SK-N-SH (cell line): ENCODE results near the gene SLC32A1. TPM values are rescaled to one million over a fixed set of nuclear protein-coding genes. Genes with fewer than 3 reads are reported as not detected.

Experiments
- CTCF ChIA-PET: fragments of 300-600, 350-600 bp; formaldehyde crosslinking; extraction: SDS; loops from one replicate; lab custom pipeline; 2021; lab: Yijun Ruan, JAX
- POLR2A ChIA-PET: fragments of 350-600 bp; sonication (Branson Sonifier 250); formaldehyde crosslinking; extraction: SDS; loops from one replicate; lab custom pipeline; 2020; ENCODE audit warnings: antibody characterized with exemption, inconsistent platforms; lab: Yijun Ruan, JAX
- DNase-seq: peaks from one replicate; pipeline ENCODE4 v3.0.0; 2012
- H2AFZ ChIP-seq: fragments of 200-600 bp; sonication (generic); 2 replicates; pipeline ENCODE4 v1.8.1; 2016; ENCODE audit warnings: antibody characterized with exemption, mild to moderate bottlenecking, low read depth
- H3F3A ChIP-seq: fragments of 200-600 bp; sonication (generic); replicated peaks from 2 replicates; pipeline ENCODE3; 2016; ENCODE audit warnings: antibody characterized with exemption, mild to moderate bottlenecking; ENCODE audit not compliant: insufficient read depth
- H3K27ac ChIP-seq, 2 experiments: fragments of 200-500 bp in 1 of 2; fragments of 200-600 bp in 1 of 2; sonication (Bioruptor generic) in 1 of 2; sonication (generic), shearing (Covaris generic) in 1 of 2; 2 replicates each; pipeline versions ENCODE4 v1.5.1 to v1.6.1; 2014 to 2016; ENCODE audit warnings: low read depth in 2 of 2, inconsistent platforms in 1 of 2, low read length in 1 of 2, mild to moderate bottlenecking in 1 of 2, mixed read lengths in 1 of 2
- H3K27me3 ChIP-seq: fragments of 200-600 bp; sonication (generic), shearing (Covaris generic); 2 replicates; pipeline ENCODE4 v1.6.1; 2016; ENCODE audit warnings: mixed run types; ENCODE audit not compliant: insufficient read depth
- H3K36me3 ChIP-seq, 2 experiments: fragments of 200-500 bp in 1 of 2; fragments of 200-600 bp in 1 of 2; sonication (Bioruptor generic) in 1 of 2; sonication (generic) in 1 of 2; replicated peaks in 1 of 2; 2 replicates each; pipeline versions ENCODE3 to v1.5.1; 2014 to 2016; ENCODE audit warnings: low read length in 1 of 2, mild to moderate bottlenecking in 1 of 2; ENCODE audit not compliant: insufficient read depth in 2 of 2, control insufficient read depth in 1 of 2
- H3K4me1 ChIP-seq, 2 experiments: fragments of 200-500 bp in 1 of 2; fragments of 200-600 bp in 1 of 2; sonication (Bioruptor generic) in 1 of 2; sonication (generic), shearing (Covaris generic) in 1 of 2; 2 replicates each; pipeline versions ENCODE4 v1.5.1 to v1.6.1; 2014 to 2016; ENCODE audit warnings: low read depth in 1 of 2, low read length in 1 of 2, mixed run types in 1 of 2; ENCODE audit not compliant: insufficient read depth in 2 of 2, control insufficient read depth in 1 of 2
- H3K4me2 ChIP-seq: fragments of 200-600 bp; sonication (generic), shearing (Covaris generic); 2 replicates; pipeline ENCODE4 v1.6.1; 2017; ENCODE audit warnings: mixed run types
- H3K4me3 ChIP-seq, 2 experiments: fragments of 200-500 bp in 1 of 2; fragments of 200-600 bp in 1 of 2; sonication (Bioruptor generic) in 1 of 2; sonication (generic), shearing (Covaris generic) in 1 of 2; 2 replicates each; pipeline versions ENCODE4 v1.5.1 to v1.8.1; 2014 to 2016; ENCODE audit warnings: low read depth in 2 of 2, inconsistent platforms in 1 of 2, low read length in 1 of 2, mild to moderate bottlenecking in 1 of 2, mixed read lengths in 1 of 2, moderate library complexity in 1 of 2
- H3K79me2 ChIP-seq: fragments of 200-600 bp; sonication (generic); 2 replicates; pipeline ENCODE4 v1.8.1; 2017; ENCODE audit warnings: mild to moderate bottlenecking; ENCODE audit not compliant: insufficient read depth
- H3K9ac ChIP-seq: fragments of 200-600 bp; sonication (generic); 2 replicates; pipeline ENCODE4 v1.6.1; 2017; ENCODE audit warnings: mixed run types
- H3K9me2 ChIP-seq: fragments of 200-600 bp; sonication (generic); 2 replicates; pipeline ENCODE4 v1.6.1; 2017; ENCODE audit warnings: mixed run types
- H3K9me3 ChIP-seq: fragments of 200-600 bp; sonication (generic); 2 replicates; pipeline ENCODE4 v1.6.1; 2017; ENCODE audit warnings: mixed run types, mild to moderate bottlenecking, moderate library complexity
- H4K20me1 ChIP-seq: fragments of 200-600 bp; sonication (generic); 2 replicates; pipeline ENCODE4 v1.6.1; 2017; ENCODE audit warnings: mild to moderate bottlenecking, mixed run types; ENCODE audit not compliant: insufficient read depth
- CTCF ChIP-seq: fragments of 200-600 bp; sonication (generic); IDR thresholded peaks from 2 replicates; pipeline ENCODE4 v1.6.1; 2017; ENCODE audit warnings: antibody characterized with exemption, mild to moderate bottlenecking, moderate library complexity
- FOSL2 ChIP-seq: IDR thresholded peaks from 2 replicates; pipeline ENCODE4 v1.4.0; 2012; ENCODE audit warnings: low read depth, mild to moderate bottlenecking, moderate library complexity, borderline replicate concordance
- FOXM1 ChIP-seq: IDR thresholded peaks from 2 replicates; pipeline ENCODE4 v1.4.0; 2012; ENCODE audit warnings: low read depth, mild to moderate bottlenecking
- MEF2A ChIP-seq: IDR thresholded peaks from 2 replicates; pipeline ENCODE4 v1.4.0; 2012; ENCODE audit warnings: low read depth, borderline replicate concordance
- RAD21 ChIP-seq: IDR thresholded peaks from 2 replicates; pipeline ENCODE4 v1.6.1; 2012; ENCODE audit warnings: mild to moderate bottlenecking, low read length
- SMC3 ChIP-seq: IDR thresholded peaks from 2 replicates; pipeline ENCODE4 v1.6.1; 2012; ENCODE audit warnings: low read depth, low read length, improper control_type of control experiment
- WGBS: methylation state at CpG from one replicate; pipeline ENCODE4 v1.1.6; 2017; ENCODE audit warnings: low lambda C conversion rate; 5-methylcytosine and 5-hydroxymethylcytosine counted together
- polyA plus RNA-seq, 3 experiments: library from polyadenylated mRNA; depleted of rRNA; stranded (reverse); fragments of >200 nt; gene quantifications; 2 replicates each; pipeline ENCODE4 v1.2.3, GENCODE V29; 2012

SLC32A1 gene
- polyA plus RNA-seq, 1 of the 3 experiments (the other 2 are of a cell fraction), result not detected

DNA sequence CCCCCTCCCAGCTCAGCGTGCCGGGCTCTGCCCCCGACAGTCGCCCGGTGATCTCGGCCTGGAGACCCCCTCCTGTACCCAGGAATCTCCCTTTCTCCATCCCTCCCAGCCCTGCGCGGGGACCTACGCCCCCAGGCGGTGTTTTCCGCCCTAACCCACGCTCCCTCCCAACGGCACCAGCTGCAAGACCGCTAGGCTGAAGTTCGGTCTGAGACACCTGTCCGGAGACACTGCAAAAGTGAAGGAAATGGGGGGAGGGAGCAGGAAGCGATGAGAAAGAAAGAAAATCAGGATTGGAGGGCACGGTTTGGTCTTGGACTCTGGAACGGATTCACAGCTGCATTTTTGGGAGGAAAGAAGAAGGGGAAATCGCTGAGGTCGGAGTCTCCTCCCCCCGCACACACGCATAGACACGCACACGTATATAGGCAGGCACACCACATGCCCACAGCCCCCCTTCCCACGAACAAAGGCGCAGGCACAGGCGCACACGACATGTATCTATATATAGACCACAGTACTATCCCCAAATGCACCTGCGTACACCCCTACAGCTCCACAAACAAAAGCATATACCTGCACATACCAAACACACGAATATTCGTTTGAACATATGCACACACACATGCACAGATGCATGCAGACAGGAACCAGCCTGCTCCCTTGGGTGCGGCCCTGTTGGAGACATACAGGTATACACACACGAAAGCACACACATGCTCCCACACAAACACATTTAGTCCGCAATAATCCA lies 1.0 kb downstream of the SLC32A1 start:
- no peak overlapping the region for H3K4me2 ChIP-seq
- peak; percentile 64 for DNase-seq
- ChIA-PET CTCF (interaction anchor here (0.6 to 14.6 kb wide), 31 partner anchors 10 to 205 kb away, joined by 3 to 510 read pairs (median 6); partner anchors contain the start of genes ACTR5 and PPP1R16B), POLR2A (interaction anchor here (1.2 kb wide), 1 partner anchor 201 kb away, joined by 3 read pairs; the partner anchor contains the start of gene FAM83D)
- H4K20me1 ChIP-seq, result no peaks in the 10 kb centered on the region
- H3K9me2 ChIP-seq, result no peaks in the 10 kb centered on the region
- H3K4me3 ChIP-seq, result no peak overlapping the region
- peaks cover 0 to 17% of the 10 kb centered on the region in 2 experiments; a peak in 1 of 4 replicates for H3K4me1 ChIP-seq
- H3K9ac ChIP-seq, result no peak overlapping the region
- no peaks in the 10 kb centered on the region for H3K9me3 ChIP-seq
- H3F3A ChIP-seq, result no peaks in the 10 kb centered on the region
- H3K79me2 ChIP-seq, result no peaks in the 10 kb centered on the region
- H3K27ac ChIP-seq, result no peak overlapping the region
- H3K36me3 ChIP-seq, result no peaks in the 10 kb centered on the region
- TF ChIP-seq FOSL2, result no peak
- TF ChIP-seq MEF2A, result no peak
- TF ChIP-seq, all 33 proteins: peak for 0
- Histone ChIP-seq H2AFZ (no peak overlapping the region), H3K27me3 (peaks cover 99% of the 10 kb centered on the region)
- 16% methylated on average over 26 of the region's 35 CpGs for WGBS

DNA sequence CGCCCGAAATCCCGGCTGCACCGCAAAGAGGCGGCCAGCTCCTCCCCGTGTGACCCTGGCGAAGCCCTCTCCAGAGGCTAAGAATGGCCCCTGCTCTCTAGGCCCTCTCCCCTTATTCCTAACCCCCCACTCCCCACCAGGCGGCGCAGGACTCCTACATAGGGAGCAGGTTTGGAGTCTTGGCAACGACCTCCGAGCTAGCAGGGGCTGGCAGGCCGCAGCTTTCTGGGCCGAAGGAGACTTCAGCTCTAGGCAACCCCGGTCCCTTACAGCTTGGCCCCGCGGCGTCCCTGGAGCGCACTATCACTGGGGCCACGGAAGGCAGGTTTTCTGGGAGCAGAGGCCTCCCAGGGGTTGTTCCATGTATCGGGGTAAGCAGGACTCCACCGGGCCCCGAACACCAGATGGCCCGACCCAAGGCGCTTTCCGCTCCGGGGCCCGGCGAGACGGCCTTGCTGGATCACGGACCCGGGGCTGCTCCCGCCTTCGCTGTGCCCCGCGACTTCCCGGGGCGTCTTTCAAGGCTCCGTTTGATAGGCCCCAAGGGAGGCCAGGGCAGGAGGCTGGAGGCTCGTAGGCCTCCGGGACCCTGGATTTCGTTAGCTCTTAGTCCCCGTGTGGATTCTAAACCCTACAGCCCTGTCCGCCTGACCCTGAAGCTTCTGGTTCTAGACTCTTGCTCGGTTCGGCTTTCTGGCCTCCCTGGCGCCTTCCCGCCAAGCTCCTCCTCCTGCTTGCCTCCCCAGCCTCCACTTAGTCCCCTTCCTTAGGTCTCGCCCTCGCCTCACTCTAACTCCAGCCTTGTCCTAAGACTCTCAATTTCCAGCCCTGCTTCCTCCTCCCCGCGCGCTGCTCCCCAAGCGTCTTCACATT lies 1.9 kb downstream of the SLC32A1 start:
- TF ChIP-seq CTCF (peak; percentile 49), FOXM1 (no peak), RAD21 (peak; percentile 61), SMC3 (peak; percentile 54; the same call in 1 of the 2 replicates)
- TF ChIP-seq, all 33 proteins: peak for 3
- H3K9me2 ChIP-seq, result no peaks in the 10 kb centered on the region
- H2AFZ ChIP-seq, result no peak overlapping the region
- H3K27ac ChIP-seq, result no peak overlapping the region
- peaks cover 99% of the 10 kb centered on the region for H3K27me3 ChIP-seq
- WGBS, result 57% methylated on average over 23 of the region's 53 CpGs
- no peak overlapping the region; a peak in 1 of 4 replicates for H3K4me3 ChIP-seq
- CTCF ChIA-PET, result interaction anchor here (0.6 to 14.6 kb wide), 35 partner anchors 10 to 323 kb away, joined by 3 to 510 read pairs (median 6); partner anchors contain the start of genes ACTR5, DHX35 and PPP1R16B
- no peaks in the 10 kb centered on the region for H3F3A ChIP-seq
- no peaks in the 10 kb centered on the region for H3K79me2 ChIP-seq
- H3K4me2 ChIP-seq, result no peak overlapping the region
- H3K9me3 ChIP-seq, result no peaks in the 10 kb centered on the region
- H3K4me1 ChIP-seq, result peaks cover 0 to 26% of the 10 kb centered on the region in 2 experiments; a peak in 2 of 4 replicates
- POLR2A ChIA-PET, result interaction anchor here (0.6 kb wide), 1 partner anchor 90 kb away, joined by 3 read pairs; no protein-coding TSS in a partner anchor
- H3K9ac ChIP-seq, result no peak overlapping the region
- no peaks in the 10 kb centered on the region for H3K36me3 ChIP-seq
- peak; percentile 91 for DNase-seq
- H4K20me1 ChIP-seq, result no peaks in the 10 kb centered on the region
